HCT116 (cell line): ENCODE results near the gene AUTS2. TPM values are rescaled to one million over a fixed set of nuclear protein-coding genes. Genes with fewer than 3 reads are reported as not detected.

ENCODE experiments used
- ATAC-seq: fragments of 200-7000 bp; cut with Tn5 transposase; 2 replicates; pipeline ENCODE4 v1.9.1; 2020; ENCODE audit warnings: mild to moderate bottlenecking, moderate library complexity
- BruUV-seq: library from RNA; stranded (reverse); fragments of 400-500 nt; replicated peaks from 2 replicates; lab custom pipeline; 2021; lab: Mats Ljungman, UMichigan
- CTCF ChIA-PET: fragments of 300-600 bp; sonication (Branson Sonifier 250); formaldehyde crosslinking; loops from one replicate; lab custom pipeline; 2021; ENCODE audit warnings: antibody characterized with exemption; lab: Charles Lee
- POLR2A ChIA-PET: fragments of 300-600, 350-600 bp; sonication (Branson Sonifier 250); formaldehyde crosslinking; loops from one replicate; lab custom pipeline; 2021; ENCODE audit warnings: antibody characterized with exemption; lab: Charles Lee
- RAD21 ChIA-PET, 2 experiments: fragments of 300-600 bp; sonication (Branson Sonifier 250); formaldehyde crosslinking; loops; one replicate each; lab custom pipeline; 2023; ENCODE audit warnings: low total read pairs in 2 of 2; ENCODE audit not compliant: uncharacterized antibody in 2 of 2, unreplicated experiment in 2 of 2, low non-redundant PET in 1 of 2; lab: Charles Lee
- DNase-seq: peaks from one replicate; pipeline ENCODE4 v3.0.0-alpha.2; 2010; ENCODE audit warnings: low read depth, low spot score
- H2AFZ ChIP-seq: fragments of 200-600 bp; shearing (Covaris generic), sonication (generic); 2 replicates; pipeline ENCODE4 v1.6.1; 2017; ENCODE audit warnings: low read depth, mixed run types, mixed read lengths, antibody characterized with exemption, low read length; ENCODE audit not compliant: poor library complexity, severe bottlenecking
- H3K27ac ChIP-seq: 2 replicates; pipeline ENCODE4 v1.5.1; 2012; ENCODE audit warnings: low read depth, low read length
- H3K27me3 ChIP-seq: fragments of 200-600 bp; sonication (generic); 2 replicates; pipeline ENCODE4 v1.6.1; 2016; ENCODE audit warnings: mixed run types, low read length, mixed read lengths; ENCODE audit not compliant: insufficient read depth
- H3K36me3 ChIP-seq, 2 experiments: fragments of 200-500 bp in 1 of 2; fragments of 200-600 bp in 1 of 2; sonication (Bioruptor generic) in 1 of 2; sonication (generic) in 1 of 2; 2 replicates each; pipeline versions ENCODE4 v1.5.1 to v1.6.1; 2014 to 2016; ENCODE audit warnings: low read length in 2 of 2, inconsistent platforms in 1 of 2, mixed read lengths in 1 of 2, mixed run types in 1 of 2; ENCODE audit not compliant: insufficient read depth in 2 of 2, control insufficient read depth in 1 of 2
- H3K4me1 ChIP-seq, 2 experiments: fragments of 200-600 bp in 1 of 2; sonication (generic) in 1 of 2; 2 replicates each; pipeline versions ENCODE4 v1.5.1 to v1.6.1; 2012 to 2017; ENCODE audit warnings: low read length in 2 of 2, inconsistent platforms in 1 of 2, mild to moderate bottlenecking in 1 of 2, mixed read lengths in 1 of 2, mixed run types in 1 of 2, moderate library complexity in 1 of 2; ENCODE audit not compliant: insufficient read depth in 2 of 2, control insufficient read depth in 1 of 2
- H3K4me2 ChIP-seq: fragments of 200-600 bp; sonication (generic); 2 replicates; pipeline ENCODE4 v1.6.1; 2017; ENCODE audit warnings: mixed run types, low read length, mixed read lengths
- H3K4me3 ChIP-seq, 2 experiments: fragments of 200-600 bp in 1 of 2; sonication (generic) in 1 of 2; replicated peaks in 1 of 2; 2 replicates each; pipeline ENCODE4 v1.5.1; 2011 to 2016; ENCODE audit warnings: low read length in 2 of 2, control low read depth in 1 of 2, low read depth in 1 of 2, mild to moderate bottlenecking in 1 of 2, mixed read lengths in 1 of 2, mixed run types in 1 of 2
- H3K79me2 ChIP-seq: fragments of 200-600 bp; sonication (generic); 2 replicates; pipeline ENCODE4 v1.6.1; 2017; ENCODE audit warnings: mild to moderate bottlenecking, mixed run types, low read length, moderate library complexity, mixed read lengths; ENCODE audit not compliant: insufficient read depth
- H3K9ac ChIP-seq: fragments of 200-600 bp; sonication (generic); 2 replicates; pipeline ENCODE4 v1.6.1; 2016; ENCODE audit warnings: low read length, mixed read lengths
- H3K9me2 ChIP-seq: fragments of 200-600 bp; sonication (generic), shearing (Covaris generic); 2 replicates; pipeline ENCODE4 v1.6.1; 2017; ENCODE audit warnings: mixed run types, mild to moderate bottlenecking, moderate library complexity; ENCODE audit not compliant: insufficient read depth
- H3K9me3 ChIP-seq, 2 experiments: fragments of 200-500 bp in 1 of 2; fragments of 200-600 bp in 1 of 2; sonication (Bioruptor generic) in 1 of 2; sonication (generic) in 1 of 2; 2 replicates each; pipeline ENCODE4 v1.6.1; 2014 to 2017; ENCODE audit warnings: low read length in 2 of 2, mixed read lengths in 2 of 2, inconsistent platforms in 1 of 2, low read depth in 1 of 2, mild to moderate bottlenecking in 1 of 2, mixed run types in 1 of 2, moderate library complexity in 1 of 2; ENCODE audit not compliant: control insufficient read depth in 1 of 2, insufficient read depth in 1 of 2
- H4K20me1 ChIP-seq: fragments of 200-600 bp; sonication (generic), shearing (Covaris generic); 2 replicates; pipeline ENCODE4 v1.6.1; 2017; ENCODE audit warnings: mixed run types, mild to moderate bottlenecking, moderate library complexity; ENCODE audit not compliant: insufficient read depth
- CBX3 ChIP-seq: IDR thresholded peaks from 2 replicates; pipeline ENCODE4 v1.6.1; 2012; ENCODE audit warnings: low read depth
- CEBPB ChIP-seq: IDR thresholded peaks from 2 replicates; pipeline ENCODE4 v1.6.1; 2012; ENCODE audit warnings: low read depth
- EGR1 ChIP-seq: IDR thresholded peaks from 2 replicates; pipeline ENCODE4 v1.6.1; 2012; ENCODE audit warnings: low read depth
- ELF1 ChIP-seq: IDR thresholded peaks from 2 replicates; pipeline ENCODE4 v1.6.1; 2012; ENCODE audit warnings: low read depth, borderline replicate concordance
- EZH2 ChIP-seq: fragments of 200-600 bp; sonication (generic); IDR thresholded peaks from 2 replicates; pipeline ENCODE4 v1.6.1; 2017; ENCODE audit warnings: antibody characterized with exemption, mixed run types
- POLR2AphosphoS5 ChIP-seq: IDR thresholded peaks from 2 replicates; pipeline ENCODE4 v1.6.1; 2011; ENCODE audit warnings: mild to moderate bottlenecking, low read depth, low read length, moderate library complexity
- SRF ChIP-seq: IDR thresholded peaks from 2 replicates; pipeline ENCODE4 v1.6.1; 2012; ENCODE audit warnings: low read depth
- ZFX ChIP-seq: fragments of 450-650 bp; IDR thresholded peaks from 2 replicates; pipeline ENCODE4 v1.6.1; 2017
- ZNF274 ChIP-seq: fragments of 200-500 bp; sonication (Bioruptor generic); IDR thresholded peaks from 2 replicates; pipeline ENCODE4 v1.6.1; 2014; ENCODE audit warnings: mild to moderate bottlenecking, low read depth, low read length, inconsistent platforms
- intact Hi-C: fragments of 100-400 bp; cut with micrococcal nuclease; formaldehyde crosslinking; loops from 2 replicates; pipeline ENCODE4 v1.10.0; 2022
- total RNA-seq: library from RNA; stranded (reverse); gene quantifications from one replicate; pipeline ENCODE4 v1.2.1, GENCODE V29; 2021; ENCODE audit not compliant: unreplicated experiment
- TF ChIP-seq, protein P1 (sequence below): IDR thresholded peaks from 2 replicates; pipeline ENCODE4 v1.6.1; 2011; ENCODE audit warnings: mild to moderate bottlenecking, low read length, moderate library complexity; ENCODE audit not compliant: insufficient replicate concordance; ENCODE audit errors: extremely low read depth
- TF ChIP-seq, protein P2 (sequence below): IDR thresholded peaks from 2 replicates; pipeline ENCODE4 v1.6.1; 2012
- TF ChIP-seq, protein P3 (sequence below), 3 experiments: fragments of 200-600 bp in 1 of 3; sonication (generic) in 1 of 3; IDR thresholded peaks in 2 of 3; conservative IDR thresholded peaks in 1 of 3; 2 replicates each; pipeline ENCODE4 v1.5.1; 2012 to 2017; ENCODE audit warnings: low read depth in 2 of 3, low read length in 2 of 3, antibody characterized with exemption in 1 of 3, borderline replicate concordance in 1 of 3, control low read depth in 1 of 3, mild to moderate bottlenecking in 1 of 3, mixed read lengths in 1 of 3, mixed run types in 1 of 3, moderate library complexity in 1 of 3; ENCODE audit not compliant: insufficient read depth in 1 of 3
- TF ChIP-seq, protein P4 (sequence below): IDR thresholded peaks from 2 replicates; pipeline ENCODE4 v1.6.1; 2012; ENCODE audit warnings: low read depth

AUTS2 gene
- total RNA-seq, 1 experiment from 2014 or later: 0.93 TPM

DNA sequence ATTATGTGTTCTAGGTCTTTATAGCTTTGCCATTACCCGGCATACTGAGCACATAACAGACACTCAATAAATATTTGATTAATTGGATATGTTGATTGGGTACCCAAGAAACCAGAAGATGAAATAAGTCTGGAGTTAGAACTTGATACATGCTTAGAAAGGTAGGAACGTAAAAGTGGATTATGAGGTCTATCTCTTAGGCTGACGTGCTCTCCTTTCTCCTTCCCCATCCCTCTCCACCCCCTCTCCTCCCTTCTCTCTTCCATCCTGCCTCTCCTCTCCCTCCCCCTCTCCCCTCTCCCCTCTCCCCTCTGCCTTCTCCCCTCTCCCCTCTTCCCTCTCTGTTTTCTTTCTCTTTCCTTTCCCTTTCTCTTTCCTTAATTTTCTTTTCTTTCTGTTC lies 34.0 kb downstream of the AUTS2 start (continued):
- TF ChIP-seq, protein P1, sequence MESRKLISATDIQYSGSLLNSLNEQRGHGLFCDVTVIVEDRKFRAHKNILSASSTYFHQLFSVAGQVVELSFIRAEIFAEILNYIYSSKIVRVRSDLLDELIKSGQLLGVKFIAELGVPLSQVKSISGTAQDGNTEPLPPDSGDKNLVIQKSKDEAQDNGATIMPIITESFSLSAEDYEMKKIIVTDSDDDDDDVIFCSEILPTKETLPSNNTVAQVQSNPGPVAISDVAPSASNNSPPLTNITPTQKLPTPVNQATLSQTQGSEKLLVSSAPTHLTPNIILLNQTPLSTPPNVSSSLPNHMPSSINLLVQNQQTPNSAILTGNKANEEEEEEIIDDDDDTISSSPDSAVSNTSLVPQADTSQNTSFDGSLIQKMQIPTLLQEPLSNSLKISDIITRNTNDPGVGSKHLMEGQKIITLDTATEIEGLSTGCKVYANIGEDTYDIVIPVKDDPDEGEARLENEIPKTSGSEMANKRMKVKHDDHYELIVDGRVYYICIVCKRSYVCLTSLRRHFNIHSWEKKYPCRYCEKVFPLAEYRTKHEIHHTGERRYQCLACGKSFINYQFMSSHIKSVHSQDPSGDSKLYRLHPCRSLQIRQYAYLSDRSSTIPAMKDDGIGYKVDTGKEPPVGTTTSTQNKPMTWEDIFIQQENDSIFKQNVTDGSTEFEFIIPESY: no peak

DNA sequence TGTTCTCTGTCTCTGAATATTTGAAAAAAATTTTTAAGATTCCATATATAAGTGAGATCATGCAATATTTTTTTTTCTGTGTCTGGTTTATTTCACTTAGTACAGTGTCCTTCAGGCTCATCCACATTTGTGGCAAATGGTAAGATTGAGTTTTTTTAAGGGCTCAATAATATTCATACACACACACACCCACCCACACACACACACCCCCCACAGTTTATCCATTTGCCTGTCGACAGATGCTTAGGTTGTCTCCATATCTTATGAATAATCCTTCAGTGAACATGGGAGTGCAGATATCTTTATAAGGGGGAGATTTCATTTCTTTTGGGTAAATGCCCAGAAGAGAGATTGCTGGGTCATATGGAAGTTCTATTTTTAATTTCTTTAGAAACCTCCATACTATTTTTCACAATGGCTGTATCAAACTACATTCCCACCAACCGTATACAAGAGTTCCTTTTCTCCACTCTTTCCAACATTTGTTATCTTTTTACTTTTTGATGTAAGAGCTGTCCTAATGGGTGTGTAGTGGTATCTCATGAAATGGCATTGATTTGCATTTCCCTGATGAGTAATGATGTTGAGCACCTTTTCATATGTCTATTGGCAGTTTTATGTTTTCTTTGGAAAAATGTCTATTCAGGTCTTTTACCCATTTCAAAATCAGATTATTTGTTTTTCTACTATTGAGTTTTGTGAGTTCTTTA lies 35.0 kb downstream of the AUTS2 start:
- Histone ChIP-seq H2AFZ (no peak overlapping the region), H3K36me3 (no peaks in the 10 kb centered on the region), H3K9me2 (no peaks in the 10 kb centered on the region), H4K20me1 (no peaks in the 10 kb centered on the region), H3K79me2 (no peaks in the 10 kb centered on the region), H3K4me3 (no peak overlapping the region), H3K4me2 (no peak overlapping the region), H3K9ac (no peak overlapping the region), H3K27ac (no peak overlapping the region), H3K27me3 (no peaks in the 10 kb centered on the region), H3K9me3 (peaks cover 13 to 24% of the 10 kb centered on the region in 2 experiments; a peak in 2 of 4 replicates), H3K4me1 (no peaks in the 10 kb centered on the region)
- no TSS peak for BruUV-seq
- ChIA-PET POLR2A (no interaction called here), CTCF (no interaction called here), RAD21 (no interaction called here)
- intact Hi-C loops: no loop called here
- DNase-seq: no peak
- ATAC-seq: no peak
- TF ChIP-seq, protein P2, sequence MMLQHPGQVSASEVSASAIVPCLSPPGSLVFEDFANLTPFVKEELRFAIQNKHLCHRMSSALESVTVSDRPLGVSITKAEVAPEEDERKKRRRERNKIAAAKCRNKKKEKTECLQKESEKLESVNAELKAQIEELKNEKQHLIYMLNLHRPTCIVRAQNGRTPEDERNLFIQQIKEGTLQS: no peak
- TF ChIP-seq ZNF274 (no peak), CBX3 (no peak), EGR1 (no peak), SRF (no peak), POLR2AphosphoS5 (no peak), CEBPB (no peak), ELF1 (no peak), EZH2 (no peak), ZFX (no peak)
- TF ChIP-seq, protein P1: no peak
- TF ChIP-seq, protein P3, sequence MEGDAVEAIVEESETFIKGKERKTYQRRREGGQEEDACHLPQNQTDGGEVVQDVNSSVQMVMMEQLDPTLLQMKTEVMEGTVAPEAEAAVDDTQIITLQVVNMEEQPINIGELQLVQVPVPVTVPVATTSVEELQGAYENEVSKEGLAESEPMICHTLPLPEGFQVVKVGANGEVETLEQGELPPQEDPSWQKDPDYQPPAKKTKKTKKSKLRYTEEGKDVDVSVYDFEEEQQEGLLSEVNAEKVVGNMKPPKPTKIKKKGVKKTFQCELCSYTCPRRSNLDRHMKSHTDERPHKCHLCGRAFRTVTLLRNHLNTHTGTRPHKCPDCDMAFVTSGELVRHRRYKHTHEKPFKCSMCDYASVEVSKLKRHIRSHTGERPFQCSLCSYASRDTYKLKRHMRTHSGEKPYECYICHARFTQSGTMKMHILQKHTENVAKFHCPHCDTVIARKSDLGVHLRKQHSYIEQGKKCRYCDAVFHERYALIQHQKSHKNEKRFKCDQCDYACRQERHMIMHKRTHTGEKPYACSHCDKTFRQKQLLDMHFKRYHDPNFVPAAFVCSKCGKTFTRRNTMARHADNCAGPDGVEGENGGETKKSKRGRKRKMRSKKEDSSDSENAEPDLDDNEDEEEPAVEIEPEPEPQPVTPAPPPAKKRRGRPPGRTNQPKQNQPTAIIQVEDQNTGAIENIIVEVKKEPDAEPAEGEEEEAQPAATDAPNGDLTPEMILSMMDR (IDR thresholded peaks at IDR 0.05 in 2 of 3, conservative IDR thresholded peaks at IDR 0.05 in 1 of 3; ENCODE audit: borderline replicate concordance in 1 of 3, insufficient read depth in 1 of 3, low read depth in 2 of 3, low read length in 2 of 3): no peak
- TF ChIP-seq, protein P4, sequence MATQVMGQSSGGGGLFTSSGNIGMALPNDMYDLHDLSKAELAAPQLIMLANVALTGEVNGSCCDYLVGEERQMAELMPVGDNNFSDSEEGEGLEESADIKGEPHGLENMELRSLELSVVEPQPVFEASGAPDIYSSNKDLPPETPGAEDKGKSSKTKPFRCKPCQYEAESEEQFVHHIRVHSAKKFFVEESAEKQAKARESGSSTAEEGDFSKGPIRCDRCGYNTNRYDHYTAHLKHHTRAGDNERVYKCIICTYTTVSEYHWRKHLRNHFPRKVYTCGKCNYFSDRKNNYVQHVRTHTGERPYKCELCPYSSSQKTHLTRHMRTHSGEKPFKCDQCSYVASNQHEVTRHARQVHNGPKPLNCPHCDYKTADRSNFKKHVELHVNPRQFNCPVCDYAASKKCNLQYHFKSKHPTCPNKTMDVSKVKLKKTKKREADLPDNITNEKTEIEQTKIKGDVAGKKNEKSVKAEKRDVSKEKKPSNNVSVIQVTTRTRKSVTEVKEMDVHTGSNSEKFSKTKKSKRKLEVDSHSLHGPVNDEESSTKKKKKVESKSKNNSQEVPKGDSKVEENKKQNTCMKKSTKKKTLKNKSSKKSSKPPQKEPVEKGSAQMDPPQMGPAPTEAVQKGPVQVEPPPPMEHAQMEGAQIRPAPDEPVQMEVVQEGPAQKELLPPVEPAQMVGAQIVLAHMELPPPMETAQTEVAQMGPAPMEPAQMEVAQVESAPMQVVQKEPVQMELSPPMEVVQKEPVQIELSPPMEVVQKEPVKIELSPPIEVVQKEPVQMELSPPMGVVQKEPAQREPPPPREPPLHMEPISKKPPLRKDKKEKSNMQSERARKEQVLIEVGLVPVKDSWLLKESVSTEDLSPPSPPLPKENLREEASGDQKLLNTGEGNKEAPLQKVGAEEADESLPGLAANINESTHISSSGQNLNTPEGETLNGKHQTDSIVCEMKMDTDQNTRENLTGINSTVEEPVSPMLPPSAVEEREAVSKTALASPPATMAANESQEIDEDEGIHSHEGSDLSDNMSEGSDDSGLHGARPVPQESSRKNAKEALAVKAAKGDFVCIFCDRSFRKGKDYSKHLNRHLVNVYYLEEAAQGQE: no peak
